Retinal pigment epithelial cell (primary cell): ENCODE results near the gene ZBTB4.

Source experiments
- DNase-seq: peaks from one replicate; pipeline ENCODE4 v3.0.0-alpha.2; 2010; ENCODE audit warnings: low read depth
- H3K4me3 ChIP-seq: 2 replicates; pipeline ENCODE4 v1.5.1; 2011; ENCODE audit warnings: mild to moderate bottlenecking, low read length, control low read depth, moderate library complexity
- TF ChIP-seq, protein P1 (sequence below): conservative IDR thresholded peaks from 2 replicates; pipeline ENCODE4 v1.5.1; 2011; ENCODE audit warnings: low read depth, low read length, control low read depth, inconsistent platforms

The ZBTB4 gene

DNA sequence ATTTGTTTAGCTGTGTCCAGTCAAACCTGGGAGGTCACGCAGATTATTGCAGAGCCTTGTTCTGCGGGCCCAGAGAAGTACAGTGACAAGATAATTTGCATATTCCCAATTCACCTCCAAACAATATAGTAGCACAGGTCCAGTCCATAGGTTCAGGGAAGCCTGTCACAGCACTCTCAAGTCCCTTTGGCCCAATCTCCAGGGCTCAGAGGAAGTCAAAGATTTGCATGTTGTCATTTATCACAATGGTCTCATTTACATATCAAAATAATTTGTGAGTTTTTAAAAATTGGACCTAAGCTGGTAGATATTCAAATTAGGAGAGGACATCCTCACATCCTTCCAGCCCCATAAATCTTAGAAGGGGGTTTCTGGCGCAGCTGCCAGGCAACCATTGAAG lies 11.9 kb downstream of the ZBTB4 start:
- no peak for DNase-seq
- no peak overlapping the region for H3K4me3 ChIP-seq
- TF ChIP-seq, protein P1, sequence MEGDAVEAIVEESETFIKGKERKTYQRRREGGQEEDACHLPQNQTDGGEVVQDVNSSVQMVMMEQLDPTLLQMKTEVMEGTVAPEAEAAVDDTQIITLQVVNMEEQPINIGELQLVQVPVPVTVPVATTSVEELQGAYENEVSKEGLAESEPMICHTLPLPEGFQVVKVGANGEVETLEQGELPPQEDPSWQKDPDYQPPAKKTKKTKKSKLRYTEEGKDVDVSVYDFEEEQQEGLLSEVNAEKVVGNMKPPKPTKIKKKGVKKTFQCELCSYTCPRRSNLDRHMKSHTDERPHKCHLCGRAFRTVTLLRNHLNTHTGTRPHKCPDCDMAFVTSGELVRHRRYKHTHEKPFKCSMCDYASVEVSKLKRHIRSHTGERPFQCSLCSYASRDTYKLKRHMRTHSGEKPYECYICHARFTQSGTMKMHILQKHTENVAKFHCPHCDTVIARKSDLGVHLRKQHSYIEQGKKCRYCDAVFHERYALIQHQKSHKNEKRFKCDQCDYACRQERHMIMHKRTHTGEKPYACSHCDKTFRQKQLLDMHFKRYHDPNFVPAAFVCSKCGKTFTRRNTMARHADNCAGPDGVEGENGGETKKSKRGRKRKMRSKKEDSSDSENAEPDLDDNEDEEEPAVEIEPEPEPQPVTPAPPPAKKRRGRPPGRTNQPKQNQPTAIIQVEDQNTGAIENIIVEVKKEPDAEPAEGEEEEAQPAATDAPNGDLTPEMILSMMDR, result no peak

DNA sequence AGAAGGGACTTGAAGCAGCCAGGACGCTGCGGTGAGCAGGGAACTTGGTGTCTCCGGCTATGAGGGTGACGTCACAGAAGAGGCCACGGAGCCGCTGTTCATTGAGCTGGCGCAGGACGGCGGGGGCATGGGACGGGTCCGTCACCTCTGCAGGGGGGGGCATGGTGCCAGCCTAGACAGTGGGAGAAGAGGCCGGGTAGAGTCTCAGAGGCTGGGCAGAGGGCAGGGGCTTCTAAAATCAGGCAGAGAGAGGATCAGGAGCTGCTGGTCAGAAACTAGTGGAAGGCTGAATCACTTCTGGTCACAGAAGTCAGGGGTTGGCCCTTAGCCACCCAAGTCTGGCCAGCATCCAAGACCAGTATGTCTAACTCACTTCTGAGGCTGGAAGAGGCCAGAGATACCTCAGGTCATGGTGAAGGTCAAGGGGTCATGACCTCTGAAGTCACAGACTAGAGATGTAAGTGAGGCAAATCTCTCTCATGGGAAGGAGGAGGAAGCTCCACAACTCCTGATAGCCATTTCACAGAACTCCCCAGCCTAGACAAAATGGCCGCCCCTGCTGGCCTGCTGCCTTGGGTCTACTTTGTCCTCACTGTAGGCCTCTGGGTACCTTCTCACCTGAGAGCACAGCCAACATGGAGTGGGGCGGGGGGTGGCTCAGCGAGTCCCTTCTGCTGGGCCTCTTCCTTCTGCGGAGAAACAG lies 12.6 kb downstream of the ZBTB4 start:
- H3K4me3 ChIP-seq, result no peak overlapping the region
- DNase-seq, result no peak
- TF ChIP-seq, protein P1, result no peak

- no peak overlapping the region for H3K4me3 ChIP-seq
- no peak for DNase-seq
- TF ChIP-seq, protein P1, result no peak
Observed at GRCh38 chr17:7466318-7466638, 13.2 kb downstream of the ZBTB4 start.

GRCh38 chr17:7465597-7466275 lies 13.7 kb downstream of the ZBTB4 start:
- DNase-seq, result no peak
- no peak overlapping the region for H3K4me3 ChIP-seq
- TF ChIP-seq, protein P1, result no peak

GRCh38 chr17:7464081-7464480 lies 15.3 kb downstream of the ZBTB4 start:
- no peak for DNase-seq
- TF ChIP-seq, protein P1, result no peak
- H3K4me3 ChIP-seq, result no peak overlapping the region

- TF ChIP-seq, protein P1, result no peak
- no peak overlapping the region for H3K4me3 ChIP-seq
Observed at GRCh38 chr17:7463372-7463846, 16.0 kb downstream of the ZBTB4 start.

More at GRCh38 chr17:7463372-7463846, 16.0 kb downstream of the ZBTB4 start:
- no peak for DNase-seq
